Measurements from ENCODE around the gene NPIPB6.

The NPIPB6 gene

DNA sequence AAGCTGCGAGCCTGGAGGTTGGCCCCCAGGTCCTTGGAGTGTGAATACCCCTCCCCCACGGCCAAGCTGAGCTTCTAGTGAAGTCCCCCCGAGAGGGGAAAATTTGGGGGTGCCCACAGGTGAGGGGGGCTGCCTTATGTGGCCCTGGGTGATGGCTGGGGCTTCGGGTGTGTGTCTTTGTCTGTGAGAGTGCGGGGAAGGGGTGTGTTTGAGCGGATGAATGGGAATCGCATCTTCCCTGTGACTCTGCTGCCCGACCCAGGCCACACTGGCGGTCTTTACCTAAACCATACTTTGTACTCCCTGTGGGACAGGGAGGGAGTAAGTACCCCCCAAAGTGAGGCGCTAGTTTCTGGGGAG lies 69.7 kb downstream of the NPIPB6 start:
- H3K4me3 ChIP-seq (ENCODE audit: low read depth, low read length): peak overlapping the region; percentile 76
- H3K9ac ChIP-seq (ENCODE audit: low read depth, low read length): peak overlapping the region; percentile 85

DNA sequence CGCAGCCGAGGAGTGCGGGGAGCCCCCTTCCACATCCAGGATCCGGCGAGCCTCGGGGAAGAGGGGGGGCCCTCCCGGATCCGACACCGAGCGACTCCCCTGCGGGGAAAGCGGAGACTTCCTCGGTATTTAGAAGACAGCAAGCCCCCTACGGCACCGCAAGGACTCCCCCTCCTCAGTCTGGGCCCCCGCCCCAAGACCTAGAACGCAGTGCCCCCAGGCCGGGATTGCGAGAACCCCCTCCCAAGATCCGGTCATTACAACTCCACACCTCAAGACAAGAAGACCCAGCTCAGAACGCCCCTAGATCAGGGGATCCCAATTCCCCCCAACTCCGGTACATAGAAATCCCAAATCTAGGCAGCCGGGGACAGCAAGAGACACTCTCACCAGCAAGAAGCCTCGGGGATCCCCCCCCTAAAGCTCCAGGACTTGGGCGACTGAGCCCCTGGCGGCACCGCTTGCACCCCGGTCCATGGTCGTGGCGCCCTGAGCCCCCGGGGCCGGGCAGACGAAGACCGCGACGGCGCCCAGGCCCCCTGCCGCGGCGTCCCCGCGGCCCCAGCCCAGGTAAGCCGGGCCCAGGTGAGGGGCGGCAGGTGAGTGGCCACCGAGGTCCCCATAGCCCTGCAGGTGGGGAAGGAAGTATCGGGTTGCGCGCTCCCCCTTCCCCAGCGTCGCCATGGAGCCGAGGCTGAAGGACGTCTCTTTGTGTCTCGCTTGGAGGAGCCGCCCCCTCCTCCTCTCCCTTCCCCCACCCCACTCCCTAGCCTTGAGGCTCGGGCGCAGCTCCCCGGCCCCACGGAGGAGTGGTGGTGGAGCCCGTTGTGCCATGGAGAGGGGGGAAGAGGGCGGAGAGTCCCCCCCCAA lies 70.3 kb downstream of the NPIPB6 start:
- Histone ChIP-seq H3K9me3 (ENCODE audit: control insufficient read depth, insufficient read depth, low read length) (no peaks in the 10 kb centered on the region), H3K4me3 (ENCODE audit: low read depth, low read length) (peak overlapping the region; percentile 76), H3K9ac (ENCODE audit: low read depth, low read length) (peak overlapping the region; percentile 85), H3K4me1 (ENCODE audit: control insufficient read depth, insufficient read depth, low read length) (peaks cover 7% of the 10 kb centered on the region), H3K36me3 (ENCODE audit: control insufficient read depth, insufficient read depth, low read length) (peaks cover 7% of the 10 kb centered on the region), H3K27me3 (ENCODE audit: control insufficient read depth, insufficient read depth, low read length) (no peaks in the 10 kb centered on the region)

More for the DNA sequence above, 69.7 kb downstream of the NPIPB6 start:
- Histone ChIP-seq H3K36me3 (ENCODE audit: control insufficient read depth, insufficient read depth, low read length) (peaks cover 7% of the 10 kb centered on the region), H3K4me1 (ENCODE audit: control insufficient read depth, insufficient read depth, low read length) (peaks cover 7% of the 10 kb centered on the region), H3K9me3 (ENCODE audit: control insufficient read depth, insufficient read depth, low read length) (no peaks in the 10 kb centered on the region), H3K27me3 (ENCODE audit: control insufficient read depth, insufficient read depth, low read length) (no peaks in the 10 kb centered on the region)
